GM19455 (cell line): Measurements from ENCODE around the gene MICAL2.

Experiments used
- ATAC-seq: cut with Tn5 transposase; IDR thresholded peaks from one replicate; pipeline ENCODE4 v1.9.1; 2021; ENCODE audit not compliant: unreplicated experiment

MICAL2 gene

GRCh38 chr11:12114193-12115033, 4.0 kb downstream of the MICAL2 start:
- no peak for ATAC-seq

DNA sequence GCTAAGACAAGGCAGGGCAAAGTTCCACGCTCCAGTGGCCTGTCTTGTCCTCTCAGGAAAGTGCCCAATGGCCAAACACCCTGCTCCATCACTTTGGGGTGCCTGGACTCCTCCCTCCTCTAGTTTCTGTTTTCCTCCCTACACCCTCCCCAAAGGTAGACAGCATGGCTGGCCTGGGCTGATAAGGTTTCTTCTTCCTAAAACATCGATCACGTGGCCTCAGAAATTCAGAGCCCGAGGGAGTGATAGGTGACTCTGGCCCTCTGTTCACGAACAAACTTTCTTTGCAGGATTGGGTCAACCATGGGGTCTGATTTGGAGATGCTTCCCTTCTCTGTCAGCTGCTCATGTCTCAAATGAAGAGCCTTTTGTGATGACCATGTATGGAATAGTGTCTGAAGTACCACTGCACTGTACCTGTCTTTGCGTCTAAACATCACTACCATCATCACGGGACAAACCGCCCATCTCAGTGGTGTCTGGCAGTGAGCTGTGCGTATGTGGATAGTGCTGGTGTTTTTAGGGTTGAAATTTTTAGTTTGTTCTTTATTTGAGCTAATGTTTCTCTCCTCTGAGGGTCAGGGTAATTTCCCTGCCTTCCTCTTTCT, 6.1 kb downstream of the MICAL2 start:
- ATAC-seq, result no peak

GRCh38 chr11:12117200-12117599, 6.8 kb downstream of the MICAL2 start:
- no peak for ATAC-seq

DNA sequence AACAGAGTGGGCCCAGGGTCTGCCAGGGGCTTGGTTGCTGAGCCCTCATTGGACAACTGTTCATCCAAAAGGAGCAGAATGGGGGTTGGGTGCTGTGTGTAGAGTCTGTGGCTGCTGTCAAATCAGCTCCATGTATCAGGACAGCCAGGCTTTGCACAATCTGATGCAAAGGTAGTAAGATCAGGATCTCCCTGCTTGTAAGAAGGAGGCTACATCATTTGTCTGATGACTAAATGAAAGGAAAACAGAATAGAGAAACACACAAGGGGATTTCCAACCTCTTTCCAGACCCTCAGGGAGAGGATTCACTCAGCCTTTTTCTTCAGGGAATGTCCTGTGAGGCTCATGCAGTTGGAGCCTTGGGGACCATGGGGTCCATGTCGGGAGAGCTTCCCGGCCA, 7.2 kb downstream of the MICAL2 start:
- no peak for ATAC-seq

GRCh38 chr11:12118949-12119348, 8.6 kb downstream of the MICAL2 start:
- no peak for ATAC-seq

DNA sequence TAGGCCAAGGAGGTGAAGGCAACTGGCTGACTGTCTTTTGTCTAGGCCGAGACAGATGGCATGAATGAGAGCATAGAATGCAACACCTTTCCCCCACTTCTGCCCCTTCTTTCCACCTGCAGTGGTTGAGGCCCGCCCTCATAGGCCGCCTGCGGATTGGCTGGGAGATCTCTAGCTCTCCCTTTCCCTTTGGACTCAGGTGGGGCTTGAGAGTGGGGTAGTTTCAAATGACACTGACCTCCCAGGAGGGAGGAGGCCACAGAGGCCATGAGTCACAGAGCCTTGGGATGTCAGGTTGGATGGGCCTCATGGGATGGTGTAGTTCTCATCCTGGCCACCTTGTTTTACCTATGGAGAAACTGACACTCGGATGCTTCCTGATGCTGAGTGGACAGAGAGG, 9.1 kb downstream of the MICAL2 start:
- ATAC-seq, result no peak

DNA sequence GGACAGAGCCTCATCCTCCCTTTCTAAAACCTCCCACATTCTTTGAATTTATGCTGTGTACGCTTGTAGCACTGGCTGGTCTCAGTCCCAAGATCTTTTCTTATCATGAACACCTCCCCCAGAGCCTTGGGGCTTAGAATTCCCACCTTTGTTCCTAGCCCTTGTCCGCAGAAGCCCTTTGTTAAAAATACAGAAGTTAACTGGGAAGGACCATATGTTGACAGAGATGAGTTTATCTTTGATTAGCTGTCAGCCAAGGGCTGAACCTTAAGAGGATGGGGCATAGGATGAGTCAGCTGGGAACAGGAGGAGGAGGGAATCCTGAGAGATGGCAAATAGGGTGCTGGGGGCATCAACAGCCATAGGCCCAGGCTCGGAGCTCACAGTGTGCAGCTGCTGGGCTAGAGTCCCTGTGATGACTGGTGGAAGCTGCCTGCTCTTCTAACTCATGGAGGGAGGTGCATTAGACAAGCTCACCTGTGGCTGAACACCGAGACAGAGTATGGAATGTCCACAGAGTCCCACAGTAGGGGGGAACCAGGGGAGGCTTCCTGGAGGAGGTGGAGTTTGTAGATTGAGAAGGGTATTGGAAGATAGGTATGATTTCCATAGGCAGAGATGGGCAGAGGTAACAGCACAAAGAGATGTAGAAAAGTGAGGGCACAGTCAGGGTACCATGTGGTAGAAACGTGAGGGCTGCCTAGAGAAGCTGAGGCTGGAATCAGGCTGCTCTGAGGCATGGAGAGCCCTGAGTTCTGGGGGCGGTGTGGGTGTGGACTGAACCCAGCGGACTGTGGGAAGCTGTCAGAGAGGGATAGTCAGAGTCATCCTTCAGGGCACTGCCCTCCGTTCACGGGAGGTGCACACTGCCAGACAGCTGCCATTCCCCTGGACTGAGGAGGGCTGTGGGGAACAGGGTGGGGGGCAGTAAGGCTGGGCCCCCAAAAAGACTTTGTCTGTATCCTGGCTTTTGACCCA, 9.9 kb downstream of the MICAL2 start:
- ATAC-seq, result no peak

GRCh38 chr11:12121011-12121410, 10.6 kb downstream of the MICAL2 start:
- ATAC-seq, result no peak

GRCh38 chr11:12121517-12121916, 11.1 kb downstream of the MICAL2 start:
- no peak for ATAC-seq

DNA sequence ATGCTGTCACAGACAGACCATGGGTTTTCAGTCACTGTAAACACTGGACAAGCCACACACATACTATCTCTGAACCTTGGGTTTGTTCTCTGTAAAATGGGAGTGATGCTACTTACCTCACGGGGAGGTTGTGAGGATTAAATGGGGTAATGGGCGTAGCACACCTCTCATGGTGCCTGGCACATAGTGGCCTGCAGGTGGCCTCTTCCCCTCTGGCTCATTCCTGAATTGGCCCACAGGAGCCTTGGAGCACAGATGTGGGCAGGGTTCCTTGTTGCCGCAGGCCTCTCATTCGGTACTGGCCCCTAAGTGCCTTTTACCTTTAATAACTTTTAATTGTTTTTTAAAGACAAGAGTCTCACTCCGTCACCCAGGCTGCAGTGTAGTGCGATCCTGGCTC, 11.7 kb downstream of the MICAL2 start:
- no peak for ATAC-seq

- ATAC-seq, result no peak
These were observed 12.9 kb downstream of the MICAL2 start for GRCh38 chr11:12123273-12123672.

DNA sequence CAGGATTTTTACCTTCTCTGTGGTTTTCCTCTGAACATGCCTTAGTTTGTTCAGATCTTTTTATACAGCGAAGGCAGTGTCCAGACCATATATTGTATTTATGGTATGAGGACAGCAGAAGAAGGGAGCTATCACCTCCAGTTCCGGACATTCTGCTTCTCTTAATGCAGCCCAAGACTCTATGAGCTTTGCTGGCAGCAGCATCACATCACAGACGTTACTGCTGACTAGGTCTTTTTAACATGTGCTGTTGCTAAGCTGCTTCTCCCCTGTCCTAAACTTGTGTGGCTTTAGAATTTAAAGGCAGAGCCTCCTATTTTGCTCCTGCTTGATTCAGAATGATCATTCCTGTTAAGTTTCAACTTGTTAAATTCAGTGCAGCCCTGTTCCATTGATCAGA, 13.4 kb downstream of the MICAL2 start:
- ATAC-seq, result no peak

- ATAC-seq, result no peak
These were observed 13.9 kb downstream of the MICAL2 start for GRCh38 chr11:12124306-12124705.

DNA sequence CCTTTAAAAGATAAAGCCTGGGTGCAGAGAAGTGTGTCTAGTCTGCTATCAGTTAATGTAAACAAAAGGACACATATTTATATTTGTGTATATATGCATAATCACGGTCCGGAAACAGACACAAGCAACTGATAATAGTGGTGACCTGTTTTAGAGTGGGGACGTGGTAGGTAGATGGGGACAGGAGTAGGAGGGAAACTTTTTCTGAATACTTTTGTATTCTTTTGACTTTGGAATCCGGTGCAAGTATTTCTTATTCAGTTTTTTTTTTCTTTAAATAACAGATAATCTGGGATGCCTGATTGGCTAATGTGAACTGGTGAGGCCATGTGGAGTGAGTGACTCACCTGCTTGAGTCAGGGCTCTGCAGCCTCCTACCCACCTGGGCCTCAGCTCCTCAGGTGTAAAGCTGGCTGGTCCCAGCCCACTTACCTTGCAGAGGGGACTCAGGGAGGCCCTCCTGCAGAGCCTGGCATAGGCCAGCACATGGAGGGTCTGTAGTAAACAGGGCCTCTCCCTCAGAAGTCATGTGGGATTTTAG, 15.3 kb downstream of the MICAL2 start:
- ATAC-seq, result no peak

- no peak for ATAC-seq
These were observed 16.1 kb downstream of the MICAL2 start for GRCh38 chr11:12126344-12127019.

- ATAC-seq, result no peak
These were observed 17.0 kb downstream of the MICAL2 start for GRCh38 chr11:12127206-12127898.

DNA sequence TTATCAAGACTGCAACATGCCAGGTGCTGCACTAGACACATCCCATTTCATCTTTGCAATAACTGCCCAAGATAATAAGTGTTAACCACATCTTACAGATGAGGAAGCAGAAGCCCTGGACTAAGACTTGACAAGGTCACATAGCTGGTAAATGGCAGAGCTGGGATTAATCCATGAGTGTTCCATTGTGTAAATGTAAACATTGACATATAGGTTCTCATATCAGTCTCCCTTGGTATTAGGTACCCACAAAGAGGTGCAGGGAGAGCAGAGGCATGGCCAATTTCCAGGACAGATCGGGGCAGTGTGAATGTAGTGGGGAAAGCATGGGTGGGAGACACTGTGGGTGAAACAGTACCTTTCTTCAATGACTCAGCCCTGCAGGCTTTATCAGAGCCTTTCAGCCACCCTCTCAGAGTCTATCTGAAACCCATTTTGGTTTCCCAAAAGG, 17.9 kb downstream of the MICAL2 start:
- ATAC-seq, result no peak

DNA sequence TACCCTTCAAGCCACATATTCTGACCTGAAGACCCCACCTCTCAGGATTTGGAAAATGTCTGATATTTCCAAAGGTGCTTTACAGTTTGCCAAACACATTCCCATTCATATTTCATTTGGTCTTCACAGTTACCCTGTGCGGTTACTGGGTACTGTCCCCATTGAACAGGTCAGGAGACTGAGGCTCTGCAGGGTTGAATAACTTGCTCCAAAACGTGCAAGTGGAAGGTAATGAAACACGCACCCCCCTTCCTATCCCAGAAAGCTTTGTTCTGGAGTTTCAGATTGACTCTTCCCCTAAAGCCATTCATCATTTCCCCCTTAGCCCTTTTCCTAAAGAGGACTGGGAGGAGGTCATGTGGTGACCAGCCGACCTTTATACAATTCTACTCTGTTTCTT, 18.8 kb downstream of the MICAL2 start:
- ATAC-seq, result no peak

DNA sequence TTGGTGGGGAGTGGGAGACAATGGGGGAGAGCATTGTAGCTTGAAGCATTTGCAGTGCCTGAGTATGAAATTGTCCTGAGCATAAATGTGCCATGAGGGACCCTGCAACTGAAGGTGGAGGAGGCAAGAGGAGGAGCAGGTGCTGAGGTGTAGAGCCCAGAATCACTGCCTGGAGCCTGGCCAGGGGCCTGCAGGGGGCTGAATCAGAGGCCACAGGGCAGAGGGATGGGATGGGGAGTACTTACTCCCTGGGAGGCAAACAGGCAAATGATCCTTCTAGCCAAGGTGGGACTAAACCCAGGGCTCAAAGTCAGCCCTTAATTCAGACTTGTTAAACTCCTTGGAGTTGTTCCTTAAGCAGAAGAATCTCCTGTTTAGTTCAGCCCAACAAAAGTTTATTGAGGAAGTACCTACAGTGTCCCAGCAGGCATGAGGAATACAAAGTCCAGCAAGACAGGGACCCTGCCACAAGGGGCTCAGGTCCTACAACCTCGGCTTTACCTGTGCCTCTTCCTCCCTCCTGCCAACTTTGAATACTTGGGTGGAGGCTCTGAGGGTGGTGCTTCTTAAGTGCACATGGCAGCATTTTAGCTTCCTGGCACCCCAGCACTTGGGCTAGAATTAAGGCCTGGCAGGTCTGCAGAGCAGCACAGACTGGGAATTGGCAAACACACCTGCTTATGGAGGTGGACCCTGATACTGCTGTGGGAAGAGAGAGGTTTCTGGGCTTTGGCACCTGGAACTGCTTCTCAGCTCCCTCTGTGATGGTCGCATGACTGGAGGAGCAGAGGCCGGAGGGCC, 20.0 kb downstream of the MICAL2 start:
- ATAC-seq, result no peak
